ENCODE measurements around the gene HIVEP1. TPM values are rescaled to one million over a fixed set of nuclear protein-coding genes. Genes with fewer than 3 reads are reported as not detected.
A peak's percentile ranks its signal among the peaks of the same experiment; 100 is the strongest.

The HIVEP1 gene
- total and polyA plus RNA-seq, 2 of the 8 experiments (the other 6 are each of a cell fraction or from before 2014, with no cell fraction given), result 22.6 to 23.1 TPM

DNA sequence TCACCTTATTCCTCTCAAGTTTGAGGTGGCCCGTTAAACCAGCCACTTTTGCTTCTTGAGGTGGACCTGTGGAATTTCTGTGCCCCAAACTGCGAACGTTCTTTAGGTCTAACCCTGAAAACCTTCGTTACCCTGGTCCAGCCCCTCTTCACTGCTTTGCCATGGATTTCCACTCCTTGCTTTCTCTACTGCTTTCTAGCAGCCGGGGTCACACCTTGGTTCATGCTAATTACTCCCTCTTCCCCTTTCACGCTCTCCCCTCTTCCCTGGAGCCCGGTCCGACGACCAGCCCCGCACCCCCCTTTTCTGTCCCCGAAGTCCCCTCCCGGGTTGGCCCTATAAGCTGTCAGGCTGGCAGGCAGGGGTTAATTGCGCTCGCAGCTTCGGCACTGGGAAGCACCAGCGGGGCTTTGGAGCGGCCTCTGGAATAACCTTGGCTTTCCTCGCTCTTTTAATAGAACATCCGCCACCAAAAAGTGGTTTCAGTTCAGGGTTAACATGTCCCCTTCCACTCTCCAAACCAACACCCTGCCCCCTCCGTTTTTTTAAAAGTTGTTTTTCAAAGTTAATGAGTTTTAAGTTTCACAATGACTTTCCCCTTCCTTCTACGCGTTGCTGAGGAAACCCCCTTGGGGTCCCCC is 1.4 kb upstream of the HIVEP1 start (continued):
- TF ChIP-seq JUN (IDR thresholded peaks at IDR 0.05; ENCODE audit: low read depth, low read length) (no peak), SIX5 (IDR thresholded peaks at IDR 0.05; ENCODE audit: low read depth, low read length) (no peak), CREB1 (IDR thresholded peaks at IDR 0.05) (peak; percentile 39; the same call in 1 of the 2 replicates), ATF2 (IDR thresholded peaks at IDR 0.05; ENCODE audit: low read length) (0 out of 2 replicates have a peak, but pooled peaks have one; percentile 53), POLR2AphosphoS5 (IDR thresholded peaks at IDR 0.05; ENCODE audit: low read depth, low read length) (no peak; the same call in 1 of the 2 replicates), MAFK (IDR thresholded peaks at IDR 0.05; ENCODE audit: low read depth, low read length) (no peak), FOSL1 (IDR thresholded peaks at IDR 0.05; ENCODE audit: insufficient read depth, low read depth, low read length) (no peak), CHD1 (IDR thresholded peaks at IDR 0.05; ENCODE audit: low read depth, low read length) (no peak), KDM4A (IDR thresholded peaks at IDR 0.05; ENCODE audit: low read depth, low read length, severe bottlenecking) (peak; percentile 48), CBX5 (IDR thresholded peaks at IDR 0.05; ENCODE audit: low read depth, low read length) (no peak), CBX8 (IDR thresholded peaks at IDR 0.05; ENCODE audit: borderline replicate concordance, low read depth, low read length) (no peak)
- TF ChIP-seq, protein P1, sequence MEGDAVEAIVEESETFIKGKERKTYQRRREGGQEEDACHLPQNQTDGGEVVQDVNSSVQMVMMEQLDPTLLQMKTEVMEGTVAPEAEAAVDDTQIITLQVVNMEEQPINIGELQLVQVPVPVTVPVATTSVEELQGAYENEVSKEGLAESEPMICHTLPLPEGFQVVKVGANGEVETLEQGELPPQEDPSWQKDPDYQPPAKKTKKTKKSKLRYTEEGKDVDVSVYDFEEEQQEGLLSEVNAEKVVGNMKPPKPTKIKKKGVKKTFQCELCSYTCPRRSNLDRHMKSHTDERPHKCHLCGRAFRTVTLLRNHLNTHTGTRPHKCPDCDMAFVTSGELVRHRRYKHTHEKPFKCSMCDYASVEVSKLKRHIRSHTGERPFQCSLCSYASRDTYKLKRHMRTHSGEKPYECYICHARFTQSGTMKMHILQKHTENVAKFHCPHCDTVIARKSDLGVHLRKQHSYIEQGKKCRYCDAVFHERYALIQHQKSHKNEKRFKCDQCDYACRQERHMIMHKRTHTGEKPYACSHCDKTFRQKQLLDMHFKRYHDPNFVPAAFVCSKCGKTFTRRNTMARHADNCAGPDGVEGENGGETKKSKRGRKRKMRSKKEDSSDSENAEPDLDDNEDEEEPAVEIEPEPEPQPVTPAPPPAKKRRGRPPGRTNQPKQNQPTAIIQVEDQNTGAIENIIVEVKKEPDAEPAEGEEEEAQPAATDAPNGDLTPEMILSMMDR (IDR thresholded peaks at IDR 0.05; ENCODE audit: control extremely low read depth in 1 of 3, insufficient read depth in 1 of 3, low read depth in 1 of 3, low read length in 3 of 3), result no peak
- TF ChIP-seq, protein P2, sequence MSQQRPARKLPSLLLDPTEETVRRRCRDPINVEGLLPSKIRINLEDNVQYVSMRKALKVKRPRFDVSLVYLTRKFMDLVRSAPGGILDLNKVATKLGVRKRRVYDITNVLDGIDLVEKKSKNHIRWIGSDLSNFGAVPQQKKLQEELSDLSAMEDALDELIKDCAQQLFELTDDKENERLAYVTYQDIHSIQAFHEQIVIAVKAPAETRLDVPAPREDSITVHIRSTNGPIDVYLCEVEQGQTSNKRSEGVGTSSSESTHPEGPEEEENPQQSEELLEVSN (IDR thresholded peaks at IDR 0.05), result no peak
- TF ChIP-seq, protein P3, sequence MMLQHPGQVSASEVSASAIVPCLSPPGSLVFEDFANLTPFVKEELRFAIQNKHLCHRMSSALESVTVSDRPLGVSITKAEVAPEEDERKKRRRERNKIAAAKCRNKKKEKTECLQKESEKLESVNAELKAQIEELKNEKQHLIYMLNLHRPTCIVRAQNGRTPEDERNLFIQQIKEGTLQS (IDR thresholded peaks at IDR 0.05; ENCODE audit: insufficient read depth, low read depth, low read length), result no peak
